ENCODE results near the gene VASN. TPM values are rescaled to one million over a fixed set of nuclear protein-coding genes. Genes with fewer than 3 reads are reported as not detected.
A peak's percentile ranks its signal among the peaks of the same experiment; 100 is the strongest.

The VASN gene
- total RNA-seq, 1 donor from 2014 or later: 13.0 TPM

DNA sequence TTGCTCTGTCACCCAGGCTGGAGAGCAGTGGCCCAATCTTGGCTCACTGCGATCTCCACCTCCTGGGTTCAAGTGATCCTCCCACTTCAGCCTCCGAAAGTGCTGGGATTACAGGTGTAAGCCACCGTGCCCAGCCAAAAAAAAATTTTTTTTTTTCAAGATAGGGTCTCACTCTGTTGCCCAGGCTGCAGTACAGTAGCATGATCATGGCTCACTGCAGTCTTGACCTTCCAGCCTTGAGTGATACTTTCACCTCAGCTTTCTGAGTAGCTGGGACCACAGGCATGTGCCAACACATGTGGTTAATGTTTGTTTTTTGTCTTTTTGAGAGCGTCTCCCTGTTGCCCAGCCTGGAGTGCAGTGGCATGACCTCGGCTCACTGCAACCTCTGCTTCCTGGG, 18.8 kb upstream of the VASN start:
- Histone ChIP-seq H3K9me3 (ENCODE audit: control insufficient read depth in 3 of 3, low read length in 3 of 3) (no peaks in the 10 kb centered on the region), H3K9ac (ENCODE audit: low read depth in 1 of 3, low read length in 3 of 3) (no peak overlapping the region), H3K36me3 (ENCODE audit: control insufficient read depth in 3 of 3, insufficient read depth in 3 of 3, low read length in 3 of 3) (peaks cover 0 to 8% (median 3%) of the 10 kb centered on the region in 3 donors), H3K27ac (ENCODE audit: low read depth, low read length) (no peak overlapping the region), H3K27me3 (ENCODE audit: control insufficient read depth in 3 of 3, insufficient read depth in 3 of 3, low read length in 3 of 3) (no peaks in the 10 kb centered on the region), H3K4me1 (ENCODE audit: control insufficient read depth in 3 of 3, insufficient read depth in 3 of 3, low read length in 3 of 3) (peaks cover 13 to 18% (median 17%) of the 10 kb centered on the region in 3 donors), H3K4me3 (ENCODE audit: low read length in 3 of 3) (no peak overlapping the region)

GRCh38 chr16:4353675-4354074, 18.0 kb upstream of the VASN start:
- no peak overlapping the region for H3K4me3 ChIP-seq (ENCODE audit: low read length in 3 of 3)
- H3K27ac ChIP-seq (ENCODE audit: low read depth, low read length): no peak overlapping the region
- no peaks in the 10 kb centered on the region for H3K9me3 ChIP-seq (ENCODE audit: control insufficient read depth in 3 of 3, low read length in 3 of 3)
- H3K36me3 ChIP-seq (ENCODE audit: control insufficient read depth in 3 of 3, insufficient read depth in 3 of 3, low read length in 3 of 3): peaks cover 4 to 15% (median 6%) of the 10 kb centered on the region in 3 donors
- no peaks in the 10 kb centered on the region for H3K27me3 ChIP-seq (ENCODE audit: control insufficient read depth in 3 of 3, insufficient read depth in 3 of 3, low read length in 3 of 3)
- H3K4me1 ChIP-seq (ENCODE audit: control insufficient read depth in 3 of 3, insufficient read depth in 3 of 3, low read length in 3 of 3): peaks cover 6 to 12% (median 11%) of the 10 kb centered on the region in 3 donors
- H3K9ac ChIP-seq (ENCODE audit: low read depth in 1 of 3, low read length in 3 of 3): no peak overlapping the region

- H3K27ac ChIP-seq (ENCODE audit: low read depth, low read length): no peak overlapping the region
- peaks cover 4 to 15% (median 6%) of the 10 kb centered on the region in 3 donors for H3K36me3 ChIP-seq (ENCODE audit: control insufficient read depth in 3 of 3, insufficient read depth in 3 of 3, low read length in 3 of 3)
- H3K9ac ChIP-seq (ENCODE audit: low read depth in 1 of 3, low read length in 3 of 3): peak overlapping the region in 1 of 3 donors; percentile 10
- H3K9me3 ChIP-seq (ENCODE audit: control insufficient read depth in 3 of 3, low read length in 3 of 3): no peaks in the 10 kb centered on the region
- no peak overlapping the region for H3K4me3 ChIP-seq (ENCODE audit: low read length in 3 of 3)
- peaks cover 6 to 14% (median 13%) of the 10 kb centered on the region in 3 donors for H3K4me1 ChIP-seq (ENCODE audit: control insufficient read depth in 3 of 3, insufficient read depth in 3 of 3, low read length in 3 of 3)
- H3K27me3 ChIP-seq (ENCODE audit: control insufficient read depth in 3 of 3, insufficient read depth in 3 of 3, low read length in 3 of 3): no peaks in the 10 kb centered on the region
Observed at GRCh38 chr16:4354512-4355409, 16.9 kb upstream of the VASN start.

DNA sequence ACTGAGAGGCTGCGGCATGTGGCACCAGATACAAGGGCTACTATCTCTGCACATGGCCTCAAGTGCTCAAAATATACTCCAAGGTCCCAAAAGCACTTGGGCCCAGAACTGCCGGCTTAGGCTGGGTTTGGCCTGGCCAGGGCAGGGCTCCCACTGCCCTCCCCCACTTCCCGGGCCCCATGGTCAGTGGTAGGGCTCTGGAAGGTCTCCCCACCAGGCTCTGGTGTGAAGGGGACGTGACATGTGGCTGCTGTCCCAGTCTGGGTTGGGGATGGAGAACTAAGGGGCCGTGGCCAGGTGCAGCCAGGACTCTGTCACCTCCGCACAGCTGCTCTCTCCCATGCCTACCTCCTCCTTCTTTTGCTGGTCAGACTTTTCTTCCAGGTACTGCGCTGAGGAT, 14.8 kb upstream of the VASN start:
- Histone ChIP-seq H3K36me3 (ENCODE audit: control insufficient read depth in 3 of 3, insufficient read depth in 3 of 3, low read length in 3 of 3) (peaks cover 6 to 21% (median 15%) of the 10 kb centered on the region in 3 donors), H3K9me3 (ENCODE audit: control insufficient read depth in 3 of 3, low read length in 3 of 3) (no peaks in the 10 kb centered on the region), H3K4me3 (ENCODE audit: low read length in 3 of 3) (no peak overlapping the region), H3K9ac (ENCODE audit: low read depth in 1 of 3, low read length in 3 of 3) (no peak overlapping the region), H3K4me1 (ENCODE audit: control insufficient read depth in 3 of 3, insufficient read depth in 3 of 3, low read length in 3 of 3) (peaks cover 0 to 4% (median 4%) of the 10 kb centered on the region in 3 donors), H3K27ac (ENCODE audit: low read depth, low read length) (no peak overlapping the region), H3K27me3 (ENCODE audit: control insufficient read depth in 3 of 3, insufficient read depth in 3 of 3, low read length in 3 of 3) (no peaks in the 10 kb centered on the region)

GRCh38 chr16:4358236-4358635, 13.4 kb upstream of the VASN start:
- H3K4me3 ChIP-seq (ENCODE audit: low read length in 3 of 3): no peak overlapping the region
- no peaks in the 10 kb centered on the region for H3K27me3 ChIP-seq (ENCODE audit: control insufficient read depth in 3 of 3, insufficient read depth in 3 of 3, low read length in 3 of 3)
- H3K9me3 ChIP-seq (ENCODE audit: control insufficient read depth in 3 of 3, low read length in 3 of 3): no peaks in the 10 kb centered on the region
- H3K27ac ChIP-seq (ENCODE audit: low read depth, low read length): no peak overlapping the region
- H3K36me3 ChIP-seq (ENCODE audit: control insufficient read depth in 3 of 3, insufficient read depth in 3 of 3, low read length in 3 of 3): peaks cover 6 to 25% (median 17%) of the 10 kb centered on the region in 3 donors
- H3K9ac ChIP-seq (ENCODE audit: low read depth in 1 of 3, low read length in 3 of 3): no peak overlapping the region
- H3K4me1 ChIP-seq (ENCODE audit: control insufficient read depth in 3 of 3, insufficient read depth in 3 of 3, low read length in 3 of 3): peaks cover 0 to 4% (median 4%) of the 10 kb centered on the region in 3 donors

DNA sequence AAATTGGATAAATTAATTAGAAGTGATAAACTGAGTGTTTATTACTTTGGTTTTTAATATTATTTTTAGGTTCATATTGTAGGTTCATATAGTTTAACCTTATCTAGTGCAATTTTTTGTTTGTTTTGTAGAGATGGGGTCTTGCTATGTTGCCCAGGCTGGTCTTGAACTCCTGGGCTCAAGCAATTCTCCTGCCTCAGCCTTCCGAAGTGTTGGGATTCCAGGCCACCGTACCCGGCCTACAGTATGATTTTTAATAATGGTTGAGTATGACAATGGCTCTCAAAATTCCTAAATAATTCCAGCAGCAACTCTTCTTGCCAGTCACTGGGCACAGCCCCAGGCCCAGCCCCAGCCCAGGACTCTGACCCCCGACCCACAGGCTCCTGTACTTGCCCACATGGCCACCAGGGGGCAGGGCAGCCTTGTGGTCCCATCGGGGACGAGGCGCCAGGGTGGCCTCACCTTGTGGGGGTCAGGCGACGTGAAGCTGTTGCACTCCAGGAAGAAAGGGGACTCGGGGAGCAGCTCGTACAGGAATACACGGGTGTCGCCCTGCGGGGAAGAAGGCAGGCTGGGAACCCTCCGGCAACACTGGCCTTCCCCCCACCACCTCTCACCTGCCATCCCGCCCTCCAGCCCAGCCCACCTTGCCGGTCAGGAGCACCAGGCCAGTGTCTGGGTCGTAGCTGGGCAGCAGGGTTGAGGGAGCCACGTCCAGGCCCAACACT, 12.7 kb upstream of the VASN start:
- Histone ChIP-seq H3K27ac (ENCODE audit: low read depth, low read length) (no peak overlapping the region), H3K9me3 (ENCODE audit: control insufficient read depth in 3 of 3, low read length in 3 of 3) (no peaks in the 10 kb centered on the region), H3K4me1 (ENCODE audit: control insufficient read depth in 3 of 3, insufficient read depth in 3 of 3, low read length in 3 of 3) (peaks cover 0 to 4% (median 4%) of the 10 kb centered on the region in 3 donors), H3K9ac (ENCODE audit: low read depth in 1 of 3, low read length in 3 of 3) (no peak overlapping the region), H3K27me3 (ENCODE audit: control insufficient read depth in 3 of 3, insufficient read depth in 3 of 3, low read length in 3 of 3) (no peaks in the 10 kb centered on the region), H3K4me3 (ENCODE audit: low read length in 3 of 3) (no peak overlapping the region), H3K36me3 (ENCODE audit: control insufficient read depth in 3 of 3, insufficient read depth in 3 of 3, low read length in 3 of 3) (peaks cover 6 to 25% (median 19%) of the 10 kb centered on the region in 3 donors)

- H3K4me3 ChIP-seq (ENCODE audit: low read length in 3 of 3): no peak overlapping the region
- H3K9ac ChIP-seq (ENCODE audit: low read depth in 1 of 3, low read length in 3 of 3): no peak overlapping the region
- peaks cover 11 to 27% (median 20%) of the 10 kb centered on the region in 3 donors for H3K36me3 ChIP-seq (ENCODE audit: control insufficient read depth in 3 of 3, insufficient read depth in 3 of 3, low read length in 3 of 3)
- no peaks in the 10 kb centered on the region for H3K9me3 ChIP-seq (ENCODE audit: control insufficient read depth in 3 of 3, low read length in 3 of 3)
- no peak overlapping the region for H3K27ac ChIP-seq (ENCODE audit: low read depth, low read length)
- H3K27me3 ChIP-seq (ENCODE audit: control insufficient read depth in 3 of 3, insufficient read depth in 3 of 3, low read length in 3 of 3): no peaks in the 10 kb centered on the region
- peaks cover 0 to 4% (median 4%) of the 10 kb centered on the region in 3 donors for H3K4me1 ChIP-seq (ENCODE audit: control insufficient read depth in 3 of 3, insufficient read depth in 3 of 3, low read length in 3 of 3)
Observed at GRCh38 chr16:4359914-4360313, 11.7 kb upstream of the VASN start.

DNA sequence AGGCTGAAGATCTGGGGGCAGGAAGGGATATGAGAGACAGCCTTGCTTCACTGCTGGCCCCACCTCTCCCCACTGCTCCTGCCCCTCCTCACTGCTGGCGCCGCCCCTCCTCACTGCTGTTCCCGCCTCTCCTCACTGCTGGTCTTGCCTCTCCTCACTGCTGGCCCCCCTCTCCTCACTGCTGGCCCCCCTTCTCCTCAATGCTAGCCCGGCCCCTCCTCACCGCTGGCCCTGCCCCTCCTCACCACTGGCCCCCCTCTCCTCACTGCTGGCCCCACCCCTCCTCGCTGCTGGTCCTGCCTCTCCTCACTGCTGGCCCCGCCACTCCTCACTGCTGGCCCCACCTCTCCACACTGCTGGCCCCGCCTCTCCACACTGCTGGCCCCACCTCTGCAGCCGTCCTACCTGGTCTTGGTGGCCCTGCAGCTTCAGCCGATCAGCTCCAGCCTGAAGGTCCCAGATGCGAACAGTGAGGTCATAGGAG, 11.1 kb upstream of the VASN start:
- no peaks in the 10 kb centered on the region for H3K9me3 ChIP-seq (ENCODE audit: control insufficient read depth in 3 of 3, low read length in 3 of 3)
- H3K36me3 ChIP-seq (ENCODE audit: control insufficient read depth in 3 of 3, insufficient read depth in 3 of 3, low read length in 3 of 3): peaks cover 11 to 31% (median 23%) of the 10 kb centered on the region in 3 donors

GRCh38 chr16:4361033-4361943, 10.4 kb upstream of the VASN start:
- Histone ChIP-seq H3K9ac (ENCODE audit: low read depth in 1 of 3, low read length in 3 of 3) (no peak overlapping the region), H3K36me3 (ENCODE audit: control insufficient read depth in 3 of 3, insufficient read depth in 3 of 3, low read length in 3 of 3) (peaks cover 11 to 31% (median 24%) of the 10 kb centered on the region in 3 donors), H3K4me1 (ENCODE audit: control insufficient read depth in 3 of 3, insufficient read depth in 3 of 3, low read length in 3 of 3) (peaks cover 0 to 4% (median 4%) of the 10 kb centered on the region in 3 donors), H3K9me3 (ENCODE audit: control insufficient read depth in 3 of 3, low read length in 3 of 3) (no peaks in the 10 kb centered on the region), H3K27me3 (ENCODE audit: control insufficient read depth in 3 of 3, insufficient read depth in 3 of 3, low read length in 3 of 3) (no peaks in the 10 kb centered on the region), H3K27ac (ENCODE audit: low read depth, low read length) (no peak overlapping the region), H3K4me3 (ENCODE audit: low read length in 3 of 3) (no peak overlapping the region)

More for the DNA sequence above, 11.1 kb upstream of the VASN start:
- Histone ChIP-seq H3K9ac (ENCODE audit: low read depth in 1 of 3, low read length in 3 of 3) (no peak overlapping the region), H3K4me3 (ENCODE audit: low read length in 3 of 3) (no peak overlapping the region), H3K4me1 (ENCODE audit: control insufficient read depth in 3 of 3, insufficient read depth in 3 of 3, low read length in 3 of 3) (peaks cover 0 to 4% (median 4%) of the 10 kb centered on the region in 3 donors), H3K27ac (ENCODE audit: low read depth, low read length) (no peak overlapping the region), H3K27me3 (ENCODE audit: control insufficient read depth in 3 of 3, insufficient read depth in 3 of 3, low read length in 3 of 3) (no peaks in the 10 kb centered on the region)

Data from skeletal muscle tissue (tissue), 4 donors.